Fibroblast of lung (primary cell): ENCODE data around the gene DLGAP1.

ENCODE experiments used
- EZH2 ChIP-seq: IDR thresholded peaks from 2 replicates; pipeline ENCODE4 v1.5.1; 2012; ENCODE audit warnings: low read length, control low read depth, mild to moderate bottlenecking; ENCODE audit errors: missing control alignments
- TF ChIP-seq, protein P1 (sequence below), 2 donors: IDR thresholded peaks in 1 of 2; conservative IDR thresholded peaks in 1 of 2; 1 replicate in 1 of 2; 2 replicates in 1 of 2; pipeline ENCODE4 v1.5.1; 2011 to 2012; ENCODE audit warnings: low read length in 2 of 2, control low read depth in 1 of 2, inconsistent platforms in 1 of 2, low read depth in 1 of 2, mild to moderate bottlenecking in 1 of 2

DNA sequence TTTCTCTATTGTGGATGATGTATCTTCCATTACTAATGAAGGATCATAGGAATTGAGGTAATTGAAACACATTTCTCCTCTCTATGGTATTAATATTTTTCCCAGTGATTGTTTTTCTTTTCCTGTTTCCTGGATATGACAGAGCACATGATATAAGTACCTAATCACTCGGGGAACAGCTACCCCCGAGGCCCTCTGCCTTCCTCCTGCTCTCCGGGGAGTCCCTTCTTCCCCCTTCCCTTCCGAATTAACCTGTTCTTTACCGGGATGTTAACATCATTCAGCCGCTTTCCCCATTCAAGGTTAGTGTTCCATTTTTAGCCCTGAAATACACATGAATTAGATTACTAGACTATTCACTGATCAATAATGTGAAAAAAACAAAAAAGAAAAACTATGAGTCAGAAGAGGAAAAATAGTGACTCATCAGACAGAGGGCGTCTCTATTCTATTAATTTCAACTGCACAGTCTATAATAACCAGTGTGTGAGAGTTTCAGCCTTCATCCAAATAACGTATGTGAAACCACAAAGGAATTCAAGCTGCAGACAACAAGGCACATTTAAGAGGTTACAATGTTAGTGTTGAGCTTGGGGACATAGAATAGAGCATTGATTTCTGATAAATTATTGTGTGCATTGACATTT, 450.8 kb downstream of the DLGAP1 start:
- TF ChIP-seq, protein P1, sequence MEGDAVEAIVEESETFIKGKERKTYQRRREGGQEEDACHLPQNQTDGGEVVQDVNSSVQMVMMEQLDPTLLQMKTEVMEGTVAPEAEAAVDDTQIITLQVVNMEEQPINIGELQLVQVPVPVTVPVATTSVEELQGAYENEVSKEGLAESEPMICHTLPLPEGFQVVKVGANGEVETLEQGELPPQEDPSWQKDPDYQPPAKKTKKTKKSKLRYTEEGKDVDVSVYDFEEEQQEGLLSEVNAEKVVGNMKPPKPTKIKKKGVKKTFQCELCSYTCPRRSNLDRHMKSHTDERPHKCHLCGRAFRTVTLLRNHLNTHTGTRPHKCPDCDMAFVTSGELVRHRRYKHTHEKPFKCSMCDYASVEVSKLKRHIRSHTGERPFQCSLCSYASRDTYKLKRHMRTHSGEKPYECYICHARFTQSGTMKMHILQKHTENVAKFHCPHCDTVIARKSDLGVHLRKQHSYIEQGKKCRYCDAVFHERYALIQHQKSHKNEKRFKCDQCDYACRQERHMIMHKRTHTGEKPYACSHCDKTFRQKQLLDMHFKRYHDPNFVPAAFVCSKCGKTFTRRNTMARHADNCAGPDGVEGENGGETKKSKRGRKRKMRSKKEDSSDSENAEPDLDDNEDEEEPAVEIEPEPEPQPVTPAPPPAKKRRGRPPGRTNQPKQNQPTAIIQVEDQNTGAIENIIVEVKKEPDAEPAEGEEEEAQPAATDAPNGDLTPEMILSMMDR (conservative IDR thresholded peaks at IDR 0.05 in 1 of 2, IDR thresholded peaks at IDR 0.05 in 1 of 2; ENCODE audit: low read depth in 1 of 2, low read length in 2 of 2), result no peak
- no peak for TF ChIP-seq EZH2
